ENCODE data around the gene ZNF462. TPM values are rescaled to one million over a fixed set of nuclear protein-coding genes. Genes with fewer than 3 reads are reported as not detected.
A peak's percentile ranks its signal among the peaks of the same experiment; 100 is the strongest.

ZNF462 gene
- total RNA-seq, 1 donor from 2014 or later: 38.8 TPM

DNA sequence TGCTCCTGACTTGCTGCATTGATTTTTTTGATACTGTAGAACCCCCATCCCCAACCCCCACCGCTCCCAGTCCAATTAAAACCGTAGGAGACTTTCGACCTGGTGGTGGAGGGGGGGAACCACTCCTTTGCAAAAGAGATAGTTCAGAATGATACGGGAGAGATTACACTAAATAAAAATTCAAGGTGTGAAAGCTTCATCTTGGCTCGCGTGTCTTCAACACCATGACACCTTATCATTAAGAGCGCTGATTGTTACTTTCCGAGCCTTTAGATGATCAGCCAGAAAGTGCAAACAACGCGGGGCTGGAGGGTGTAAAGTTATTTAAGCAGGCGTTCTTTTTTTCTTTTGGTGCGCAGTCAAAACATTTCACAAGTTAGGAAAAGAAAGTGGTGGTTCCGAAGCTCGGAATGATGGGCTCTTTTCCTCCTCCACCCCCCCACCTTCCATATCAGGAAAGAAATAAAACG is 1.3 kb upstream of the ZNF462 start:
- intact Hi-C loops (cut with DNase I): loop anchor here (5.0 to 10.0 kb wide), 3 partner anchors 101 to 577 kb away; no protein-coding TSS in a partner anchor
- no peak for DNase-seq (ENCODE audit: low spot score)

DNA sequence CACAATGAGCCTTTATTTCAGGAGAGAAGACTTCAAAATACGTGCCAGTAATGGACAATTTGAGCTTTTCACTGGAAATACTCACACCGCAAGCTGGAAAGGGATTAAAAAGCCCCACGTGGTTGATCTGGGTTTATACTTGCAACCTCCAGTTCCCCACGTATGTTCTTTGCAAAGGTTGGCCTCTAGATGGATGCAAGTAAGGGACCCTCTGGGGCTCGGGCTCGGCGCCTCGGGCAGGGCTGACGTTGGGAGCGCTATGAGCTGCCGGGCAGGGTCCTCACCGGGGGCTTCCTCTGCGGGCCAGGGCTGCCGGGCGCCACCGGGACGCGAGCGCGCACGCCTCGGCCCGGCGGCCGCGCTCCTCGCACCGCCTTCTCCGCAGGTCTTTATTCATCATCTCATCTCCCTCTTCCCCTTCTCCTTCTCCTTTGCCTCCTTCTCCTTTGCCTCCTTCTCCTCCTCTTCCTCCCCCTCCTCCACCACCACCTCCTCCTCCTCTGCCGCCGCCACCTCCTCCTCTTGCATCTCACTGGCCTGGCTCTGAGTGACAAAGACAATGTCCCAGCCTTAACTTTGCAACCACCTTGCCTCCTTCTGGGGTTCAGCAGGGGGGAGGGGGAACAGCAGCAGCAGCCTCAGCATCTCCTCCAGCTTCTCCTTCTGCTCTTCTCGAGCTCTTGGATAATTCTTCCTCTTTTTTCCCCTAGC is 701 bp upstream of the ZNF462 start:
- intact Hi-C loops (cut with DNase I): loop anchor here (5.0 to 10.0 kb wide), 3 partner anchors 100 to 577 kb away; no protein-coding TSS in a partner anchor
- DNase-seq (ENCODE audit: low spot score): no peak

DNA sequence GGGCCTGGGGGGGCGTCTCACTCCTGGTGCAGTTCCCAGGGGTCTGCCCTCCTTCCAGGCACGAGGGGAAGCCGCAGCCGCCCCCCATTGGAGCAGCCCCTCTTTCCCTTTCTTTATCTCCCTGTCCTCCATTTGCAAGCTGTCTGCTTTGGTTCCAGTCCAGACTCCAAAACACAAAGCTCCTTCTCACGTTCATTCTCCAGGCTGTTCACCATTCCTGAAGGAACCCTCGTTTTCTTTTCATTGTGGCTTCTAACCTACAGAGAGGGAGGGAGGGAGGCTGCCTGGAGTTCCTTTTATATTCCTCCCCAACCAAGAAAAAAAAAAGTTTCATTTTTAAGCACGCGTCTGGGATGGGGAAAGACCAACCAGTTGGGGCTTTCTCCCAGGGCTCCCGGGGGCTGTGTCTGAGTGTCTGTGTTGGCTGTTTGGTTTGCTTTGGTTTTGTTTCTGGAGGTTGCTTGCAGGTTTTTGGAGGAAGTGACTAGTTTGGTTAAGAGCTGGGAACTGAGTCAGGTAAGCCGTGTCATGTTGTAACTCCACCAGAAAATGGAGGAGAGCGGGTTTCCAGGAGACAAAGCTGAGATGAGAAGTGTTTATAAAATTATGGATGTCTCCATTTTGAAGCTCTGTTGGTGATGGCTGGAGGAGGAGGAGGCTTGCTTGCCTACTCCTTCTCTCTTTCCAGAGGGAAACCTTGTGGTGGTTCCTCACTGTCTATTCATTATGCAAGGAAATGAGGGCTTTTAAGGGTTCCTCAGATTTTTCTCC is 1.6 kb downstream of the ZNF462 start:
- no peak for DNase-seq (ENCODE audit: low spot score)
- intact Hi-C loops (cut with DNase I): loop anchor here (1.0 to 10.0 kb wide), 4 partner anchors 57 to 580 kb away; no protein-coding TSS in a partner anchor

DNA sequence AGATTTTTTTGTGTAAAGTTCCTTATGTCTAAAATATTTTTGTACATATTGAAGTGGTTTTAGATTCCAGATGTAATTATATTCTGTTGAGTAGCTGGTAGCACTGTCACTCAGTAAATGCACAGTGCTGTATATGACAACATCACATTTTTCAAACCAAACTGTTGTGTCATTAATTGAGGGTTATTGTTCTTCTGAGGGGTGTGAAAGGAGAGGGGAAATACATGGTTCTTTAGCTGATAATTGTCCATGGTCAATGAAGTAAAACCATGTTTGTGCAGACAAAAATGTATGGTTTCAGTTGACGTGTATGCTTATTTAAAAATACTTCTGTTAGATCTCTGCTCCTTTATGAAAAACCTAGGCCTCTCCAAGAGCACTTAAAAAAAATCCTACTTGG is 3.3 kb downstream of the ZNF462 start:
- intact Hi-C loops (cut with DNase I): loop anchor here (10.0 kb wide), 1 partner anchor 581 kb away; no protein-coding TSS in a partner anchor
- DNase-seq (ENCODE audit: low spot score): no peak

DNA sequence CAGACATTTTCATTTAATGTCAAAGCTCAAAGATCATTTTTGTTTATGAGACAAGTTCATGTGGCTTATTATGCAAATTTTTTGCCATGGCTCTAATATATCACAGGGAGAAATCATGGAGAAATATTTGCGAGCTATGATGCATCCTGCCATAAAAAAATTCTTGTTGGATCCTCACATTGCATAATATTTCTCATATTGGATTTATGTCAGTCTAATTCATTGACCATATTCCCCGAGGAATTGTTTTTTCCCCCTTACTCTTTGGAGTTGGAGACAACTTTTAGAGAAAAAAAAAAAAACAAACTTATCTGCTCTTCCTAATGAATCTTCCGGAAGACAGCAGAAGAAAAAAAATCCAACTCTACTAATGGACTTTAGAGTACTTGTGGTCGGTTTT is 4.3 kb downstream of the ZNF462 start:
- intact Hi-C loops (cut with DNase I): loop anchor here (10.0 kb wide), 1 partner anchor 582 kb away; no protein-coding TSS in a partner anchor

DNA sequence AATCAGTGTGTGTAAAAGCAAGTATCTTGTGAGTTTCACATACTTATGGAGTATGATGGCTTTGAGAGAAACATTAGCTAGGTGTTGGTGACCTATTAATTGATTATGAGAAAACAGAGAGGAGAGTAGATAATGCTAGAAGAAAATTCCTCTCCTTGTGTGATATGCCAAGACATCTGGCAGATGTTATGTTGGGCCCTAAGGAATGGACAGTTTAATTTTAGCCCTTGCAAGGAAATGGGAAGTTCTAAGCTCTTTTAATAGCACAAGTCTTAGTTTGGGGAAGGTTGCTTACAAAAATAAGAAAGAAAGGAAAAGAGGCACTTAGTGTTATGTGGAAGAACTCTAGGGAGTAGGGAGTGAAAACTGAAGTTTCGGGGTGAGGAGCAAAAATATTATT is 5.1 kb downstream of the ZNF462 start:
- intact Hi-C loops (cut with DNase I): loop anchor here (10.0 kb wide), 1 partner anchor 583 kb away; no protein-coding TSS in a partner anchor
- DNase-seq (ENCODE audit: low spot score): no peak

More for the DNA sequence above, 4.3 kb downstream of the ZNF462 start:
- DNase-seq (ENCODE audit: low spot score): no peak

DNA sequence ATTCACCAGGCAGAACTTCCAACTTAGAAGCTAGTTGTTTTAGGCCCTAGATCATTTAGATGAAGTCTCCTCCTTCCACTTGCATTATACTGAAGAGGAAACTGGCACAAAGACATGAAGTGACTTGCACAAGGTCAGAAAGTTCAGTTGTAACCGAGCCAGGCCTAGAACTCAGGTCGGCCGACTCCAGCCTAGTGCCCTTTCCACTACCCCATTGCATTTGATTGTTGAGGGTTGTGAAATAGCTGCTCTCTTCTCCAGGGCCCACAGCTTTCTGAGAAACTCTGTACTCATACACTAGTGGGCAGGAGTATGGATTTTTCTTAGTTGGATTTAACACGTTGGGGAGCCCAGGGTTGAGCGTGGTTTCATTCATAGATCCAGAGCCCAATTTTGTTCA is 5.6 kb downstream of the ZNF462 start:
- intact Hi-C loops (cut with DNase I): loop anchor here (10.0 kb wide), 1 partner anchor 584 kb away; no protein-coding TSS in a partner anchor
- DNase-seq (ENCODE audit: low spot score): no peak

DNA sequence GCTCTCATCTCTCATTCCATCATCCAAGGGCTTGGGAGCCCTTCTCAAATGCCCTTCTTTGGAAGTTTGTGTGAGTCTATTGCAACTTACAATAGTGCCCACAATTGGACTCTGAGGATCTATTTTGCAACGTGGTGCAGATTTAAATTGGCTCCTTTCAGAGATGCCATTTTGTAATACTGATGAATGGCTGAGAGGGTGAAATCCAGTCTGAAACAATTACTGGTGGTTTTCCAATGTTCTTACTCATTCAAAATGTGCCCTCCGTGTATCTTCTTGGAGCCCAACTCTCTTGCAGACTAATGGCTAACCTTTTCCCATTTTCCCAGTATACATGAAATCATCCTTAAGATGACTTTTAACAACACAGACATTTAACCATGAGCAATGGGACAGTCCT is 6.1 kb downstream of the ZNF462 start:
- DNase-seq (ENCODE audit: low spot score): no peak
- intact Hi-C loops (cut with DNase I): loop anchor here (10.0 kb wide), 1 partner anchor 584 kb away; no protein-coding TSS in a partner anchor

DNA sequence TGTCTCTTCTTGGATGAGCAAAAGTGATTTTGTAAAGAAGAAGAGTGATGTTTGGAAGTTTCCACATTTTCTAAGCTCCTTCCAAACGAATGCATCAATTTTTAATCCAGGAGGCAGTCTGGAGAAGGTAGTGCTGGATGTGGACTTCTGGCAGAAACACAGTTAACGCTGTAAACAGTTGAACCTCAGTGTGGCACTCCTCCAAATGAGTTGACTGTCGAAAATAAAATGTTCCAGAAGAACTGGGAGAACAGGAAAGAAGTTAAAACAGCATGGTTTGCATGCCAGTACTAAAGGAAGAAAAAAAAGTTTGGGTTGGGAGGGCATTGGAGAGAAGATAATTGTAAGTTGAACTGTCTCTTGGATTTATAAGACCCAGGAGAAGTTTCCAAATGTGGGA is 6.5 kb downstream of the ZNF462 start:
- intact Hi-C loops (cut with DNase I): loop anchor here (10.0 kb wide), 1 partner anchor 585 kb away; no protein-coding TSS in a partner anchor
- no peak for DNase-seq (ENCODE audit: low spot score)

DNA sequence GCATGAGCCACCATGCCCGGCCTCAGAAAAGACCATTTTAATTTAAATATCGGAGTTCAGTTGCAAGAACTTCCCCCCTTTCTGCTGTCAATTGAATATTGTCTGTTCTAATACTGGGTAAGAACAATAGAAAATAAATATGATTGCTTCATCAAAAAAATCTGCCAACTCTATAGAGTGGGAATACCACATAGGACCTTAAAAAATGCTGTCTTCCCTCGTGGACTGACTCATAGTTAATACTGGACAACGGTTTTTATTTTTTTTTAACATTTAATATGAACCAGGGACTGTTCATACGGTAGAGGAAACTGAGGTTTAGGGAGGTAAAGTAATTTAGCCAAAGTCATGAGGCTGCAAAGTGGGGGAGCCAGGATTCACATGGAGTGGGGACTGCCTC is 9.7 kb downstream of the ZNF462 start:
- DNase-seq (ENCODE audit: low spot score): no peak
- intact Hi-C loops (cut with DNase I): no loop called here

DNA sequence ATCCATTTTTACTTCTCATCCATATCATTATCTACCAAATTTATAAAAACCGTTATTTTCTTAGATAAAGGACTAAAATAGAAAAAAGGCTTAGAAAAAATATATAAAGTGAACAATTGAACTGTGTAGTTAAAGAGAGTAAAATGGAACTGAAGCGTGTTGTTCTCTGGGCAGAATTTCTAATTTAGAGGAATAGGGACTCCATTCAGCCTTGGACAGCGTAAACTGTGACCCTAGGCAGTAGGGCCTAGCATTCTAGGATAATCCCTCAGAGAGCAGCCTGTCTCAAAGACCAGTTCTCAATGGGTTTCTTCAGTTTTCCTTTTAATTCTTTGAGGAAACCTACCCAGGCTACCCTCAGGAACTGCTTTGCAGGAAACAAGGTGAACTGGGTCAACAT is 11.1 kb downstream of the ZNF462 start:
- intact Hi-C loops (cut with DNase I): no loop called here
- no peak for DNase-seq (ENCODE audit: low spot score)

DNA sequence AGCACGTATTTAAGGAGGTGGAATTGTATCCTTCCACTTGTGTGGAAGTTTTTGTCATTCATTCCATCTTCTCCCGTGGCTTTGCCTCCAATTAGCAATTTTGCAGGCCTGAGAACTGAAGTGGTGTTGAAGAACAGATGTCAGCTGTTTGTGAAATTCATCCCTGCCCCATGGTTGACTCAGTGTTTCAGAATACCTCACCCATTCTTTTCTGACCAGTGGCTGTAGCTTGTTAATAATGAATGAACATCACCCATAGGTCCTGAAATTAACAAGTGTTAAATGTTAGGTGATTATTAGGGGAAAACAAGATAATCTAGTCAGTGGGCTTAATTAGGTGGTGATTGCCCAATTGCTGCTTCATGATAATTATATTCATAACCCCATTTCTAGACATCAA is 11.7 kb downstream of the ZNF462 start:
- intact Hi-C loops (cut with DNase I): loop anchor here (5.0 kb wide), 1 partner anchor 48 kb away; no protein-coding TSS in a partner anchor

DNA sequence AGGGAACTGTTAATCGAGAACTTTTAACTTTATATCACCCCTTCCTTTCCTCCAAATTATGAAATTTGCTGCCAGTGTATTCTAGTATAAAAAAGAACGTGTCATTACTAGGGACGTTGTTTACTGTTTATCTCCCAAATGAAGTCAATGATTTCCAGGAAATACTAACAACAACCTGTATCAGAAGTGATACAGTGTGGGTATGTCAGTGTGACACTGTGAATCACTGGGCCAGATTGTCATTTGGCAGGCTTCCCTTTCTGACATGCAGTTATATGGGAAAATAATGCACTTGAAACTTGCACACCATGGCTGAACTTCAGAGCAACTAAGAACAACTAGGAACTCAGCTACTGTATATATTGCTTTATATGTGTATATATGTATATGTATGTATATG is 12.6 kb downstream of the ZNF462 start:
- DNase-seq (ENCODE audit: low spot score): no peak
- intact Hi-C loops (cut with DNase I): loop anchor here (5.0 kb wide), 1 partner anchor 47 kb away; no protein-coding TSS in a partner anchor

More for the DNA sequence above, 11.7 kb downstream of the ZNF462 start:
- DNase-seq (ENCODE audit: low spot score): no peak

DNA sequence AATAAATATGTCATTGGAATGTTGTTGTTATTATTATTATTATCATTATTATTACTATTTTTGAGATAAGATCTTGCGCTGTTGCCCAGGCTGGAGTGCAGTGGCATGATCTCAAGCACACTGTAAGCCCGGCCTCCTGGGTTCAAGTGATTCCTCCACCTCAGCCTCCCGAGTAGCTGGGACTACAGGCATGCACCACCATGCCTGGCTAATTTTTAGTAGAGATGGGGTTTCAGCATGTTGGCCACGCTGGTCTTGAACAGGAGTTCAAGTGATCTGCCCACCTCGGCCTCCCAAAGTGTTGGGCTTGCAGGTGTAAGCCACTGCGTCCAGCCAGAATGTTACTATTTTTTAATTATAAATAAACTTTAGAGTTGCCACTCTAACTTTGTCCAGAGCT is 14.4 kb downstream of the ZNF462 start:
- intact Hi-C loops (cut with DNase I): loop anchor here (5.0 kb wide), 1 partner anchor 45 kb away; no protein-coding TSS in a partner anchor
- DNase-seq (ENCODE audit: low spot score): no peak

DNA sequence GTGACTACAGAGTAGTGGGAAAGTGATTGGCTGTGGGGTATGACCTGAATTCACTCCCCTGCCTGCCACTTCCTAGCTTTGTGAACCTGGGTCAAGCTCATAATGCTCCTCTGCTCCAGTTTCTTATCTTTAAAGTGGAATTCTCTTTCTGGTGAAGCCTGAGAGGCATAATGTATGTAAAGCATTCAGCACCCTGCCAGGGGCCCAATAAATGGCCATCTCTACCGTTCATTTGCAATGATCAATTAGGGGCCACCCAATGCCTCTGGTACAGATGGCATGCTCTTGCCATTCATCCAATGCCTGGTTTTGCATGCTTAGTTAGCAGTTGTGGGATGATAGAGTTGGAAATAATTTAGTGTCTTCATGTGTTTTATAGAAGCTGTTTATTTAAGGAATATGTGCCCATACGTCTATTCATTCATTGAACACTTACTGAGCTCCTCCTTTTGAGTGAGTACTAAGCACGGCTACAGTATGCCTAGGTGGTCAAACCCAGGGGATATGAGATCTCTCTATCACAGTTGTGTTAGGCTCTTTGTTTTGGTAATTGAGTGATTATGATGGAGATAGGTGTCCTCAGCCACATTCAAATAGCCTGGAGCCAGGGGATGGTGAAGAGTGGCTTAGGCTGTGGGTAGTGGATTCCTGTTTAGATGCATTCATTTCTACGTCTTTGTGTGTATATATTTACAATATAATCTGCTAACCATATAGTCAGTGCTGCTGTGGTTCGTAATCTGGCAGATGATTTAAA is 15.3 kb downstream of the ZNF462 start:
- intact Hi-C loops (cut with DNase I): loop anchor here (5.0 kb wide), 1 partner anchor 44 kb away; no protein-coding TSS in a partner anchor
- no peak for DNase-seq (ENCODE audit: low spot score)

DNA sequence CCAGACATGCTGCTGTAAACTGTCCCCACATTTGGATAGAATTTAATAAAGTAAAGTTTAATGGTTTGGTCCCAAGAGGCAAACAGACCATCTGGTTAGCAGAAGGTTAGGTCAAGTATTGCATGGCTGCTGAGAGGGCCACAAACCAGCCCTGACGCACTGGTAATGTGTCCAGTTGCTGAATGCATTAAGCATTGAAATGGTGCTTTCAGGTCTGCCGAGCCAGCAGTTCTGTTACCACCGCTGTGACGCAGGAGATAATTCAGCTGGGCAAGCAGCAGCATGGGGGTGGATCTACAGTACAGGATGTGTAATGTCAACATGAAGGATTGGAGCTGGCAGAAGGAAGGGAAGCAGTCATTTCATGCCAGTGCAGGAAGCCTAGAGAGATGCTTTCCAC is 16.0 kb downstream of the ZNF462 start:
- peak; percentile 88 for DNase-seq (ENCODE audit: low spot score)
- intact Hi-C loops (cut with DNase I): loop anchor here (5.0 kb wide), 1 partner anchor 43 kb away; no protein-coding TSS in a partner anchor

DNA sequence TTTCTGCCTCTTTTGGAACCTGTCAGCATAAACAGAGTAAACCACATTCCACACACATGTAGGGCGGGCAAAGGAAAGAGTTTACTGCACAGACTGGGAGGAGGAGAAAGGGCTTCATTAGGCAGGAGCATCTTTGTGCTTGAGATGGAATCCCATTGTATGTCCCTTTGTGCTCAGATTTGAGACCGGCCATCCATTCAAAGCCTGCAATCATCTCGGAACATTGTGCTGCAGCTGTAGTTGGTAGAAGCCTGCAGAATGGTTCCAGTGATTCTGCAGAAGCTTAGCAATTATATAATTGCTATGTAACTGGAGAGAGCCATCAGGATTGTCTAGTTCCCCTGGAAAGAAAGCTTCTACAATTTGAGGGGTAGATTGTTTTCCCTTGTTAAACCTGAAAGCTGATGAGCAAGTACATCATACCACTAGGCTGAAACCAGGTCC is 16.5 kb downstream of the ZNF462 start:
- DNase-seq (ENCODE audit: low spot score): no peak
- intact Hi-C loops (cut with DNase I): loop anchor here (5.0 kb wide), 1 partner anchor 43 kb away; no protein-coding TSS in a partner anchor

DNA sequence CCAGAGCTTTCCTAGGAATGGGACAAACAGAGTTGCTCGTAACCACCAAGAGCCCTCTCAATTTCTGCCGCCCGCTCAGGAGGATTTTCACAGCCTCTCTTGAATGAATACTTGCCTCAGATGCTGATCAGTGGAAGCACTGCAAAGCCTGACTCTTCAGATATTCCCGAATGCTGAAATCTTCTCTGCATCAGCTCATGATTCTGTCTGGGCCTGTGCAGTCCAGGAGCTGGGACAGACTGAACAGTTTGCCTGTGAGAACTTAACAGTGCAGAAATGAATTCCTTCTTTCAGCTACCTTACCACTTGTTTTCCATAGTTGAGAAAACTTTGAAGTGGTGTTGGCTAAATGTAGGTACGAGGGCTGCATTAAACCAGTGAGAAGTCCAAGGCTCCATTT is 17.1 kb downstream of the ZNF462 start:
- intact Hi-C loops (cut with DNase I): no loop called here
- DNase-seq (ENCODE audit: low spot score): no peak

DNA sequence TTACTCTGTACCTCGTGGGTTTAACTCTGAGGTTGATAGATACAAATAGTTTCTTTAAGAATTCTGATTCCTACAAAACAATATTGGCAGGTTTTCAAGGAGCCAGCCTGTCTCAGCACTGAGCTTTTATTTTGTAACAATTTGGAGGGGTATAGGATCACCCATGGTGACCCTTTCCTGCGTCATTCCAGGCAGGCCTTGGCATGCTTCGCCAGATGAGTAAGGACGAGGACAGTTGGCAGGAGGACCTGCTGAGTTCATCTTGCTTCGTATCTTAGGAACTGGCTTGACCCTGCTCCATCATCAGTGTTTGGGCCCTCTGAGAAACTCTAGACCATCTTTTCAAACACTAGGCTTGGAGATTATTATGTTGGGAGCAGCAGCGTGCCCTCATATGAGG is 17.9 kb downstream of the ZNF462 start:
- intact Hi-C loops (cut with DNase I): no loop called here
- DNase-seq (ENCODE audit: low spot score): no peak
